Erythroblast (primary cell): ENCODE data around the gene ARHGAP36.

ENCODE experiments used
- GATA1 ChIP-seq: IDR thresholded peaks from 2 replicates; pipeline ENCODE4 v1.6.1; 2011; ENCODE audit warnings: low read depth, mild to moderate bottlenecking, control low read depth, low read length, moderate library complexity
- POLR2A ChIP-seq: IDR thresholded peaks from 2 replicates; pipeline ENCODE4 v1.6.1; 2011; ENCODE audit warnings: mild to moderate bottlenecking, low read length

- TF ChIP-seq POLR2A (no peak), GATA1 (no peak)
These were observed 25.6 kb upstream of the ARHGAP36 start for GRCh38 chrX:131032354-131033230.
